Body of pancreas (tissue), 4 donors: ENCODE measurements around the gene COLEC12.

Experiments
- CTCF ChIP-seq, 7 experiments: fragments of 450-650 bp in 4 of 7; fragments of 200-600 bp in 3 of 7; sonication (generic) in 3 of 7; IDR thresholded peaks; one replicate each; pipeline ENCODE4 v1.5.1; 2016 to 2019; ENCODE audit warnings: antibody characterized with exemption in 7 of 7
- POLR2A ChIP-seq, 3 donors: fragments of 450-650 bp; IDR thresholded peaks; one replicate each; pipeline ENCODE4 v1.6.1; 2016; ENCODE audit warnings: antibody characterized with exemption in 3 of 3, mild to moderate bottlenecking in 2 of 3

- no peak for TF ChIP-seq CTCF (IDR thresholded peaks at IDR 0.05)
- TF ChIP-seq POLR2A (IDR thresholded peaks at IDR 0.05): no peak
Measured at GRCh38 chr18:267380-267687, 233.2 kb downstream of the COLEC12 start.
